Natural killer cell (primary cell): ENCODE results near the gene PRLH. TPM values are rescaled to one million over a fixed set of nuclear protein-coding genes. Genes with fewer than 3 reads are reported as not detected.

Experiments
- ATAC-seq, 3 donors: fragments of 150-1000 bp in 2 of 3; fragments of 200-7000 bp in 1 of 3; cut with Tn5 transposase; 1 replicate in 1 of 3; 2 replicates in 2 of 3; pipeline ENCODE4 v1.10.0; 2021; ENCODE audit warnings: mild to moderate bottlenecking in 2 of 3, moderate library complexity in 2 of 3
- DNase-seq, 2 donors: peaks; one replicate each; pipeline versions ENCODE4 v3.0.0 to v3.0.0-alpha.2; 2013 to 2021; ENCODE audit warnings: mixed read lengths in 1 of 2
- H3K27ac ChIP-seq: one replicate; pipeline ENCODE4 v1.5.1; 2013; ENCODE audit warnings: mild to moderate bottlenecking, low read length
- H3K27me3 ChIP-seq: one replicate; pipeline ENCODE4 v1.6.1; 2013; ENCODE audit warnings: low read length; ENCODE audit not compliant: control insufficient read depth, insufficient read depth
- H3K36me3 ChIP-seq: one replicate; pipeline ENCODE4 v1.6.1; 2013; ENCODE audit warnings: low read length; ENCODE audit not compliant: control insufficient read depth, insufficient read depth
- H3K4me1 ChIP-seq: one replicate; pipeline ENCODE4 v1.6.1; 2013; ENCODE audit warnings: low read length; ENCODE audit not compliant: control insufficient read depth, insufficient read depth
- H3K4me3 ChIP-seq: one replicate; pipeline ENCODE4 v1.5.1; 2013; ENCODE audit warnings: low read length
- H3K9me3 ChIP-seq: one replicate; pipeline ENCODE4 v1.6.1; 2013; ENCODE audit warnings: low read length; ENCODE audit not compliant: control insufficient read depth, insufficient read depth
- H3K27ac Mint-ChIP-seq, 2 donors: one replicate each; pipeline ENCODE4 v1.8.0; 2022; ENCODE audit warnings: mild to moderate bottlenecking in 2 of 2, mixed read lengths in 2 of 2, moderate library complexity in 1 of 2
- H3K27me3 Mint-ChIP-seq, 2 donors: one replicate each; pipeline ENCODE4 v1.8.0; 2022; ENCODE audit warnings: low read depth in 2 of 2, mixed read lengths in 2 of 2
- H3K36me3 Mint-ChIP-seq: one replicate; pipeline ENCODE4 v1.8.0; 2022; ENCODE audit warnings: mixed read lengths
- H3K4me1 Mint-ChIP-seq, 2 donors: one replicate each; pipeline ENCODE4 v1.8.0; 2022; ENCODE audit warnings: mixed read lengths in 2 of 2
- H3K4me3 Mint-ChIP-seq: one replicate; pipeline ENCODE4 v1.8.0; 2022; ENCODE audit warnings: mild to moderate bottlenecking, moderate library complexity, mixed read lengths
- H3K9me3 Mint-ChIP-seq, 2 donors: one replicate each; pipeline ENCODE4 v1.8.0; 2022; ENCODE audit warnings: mixed read lengths in 2 of 2
- CTCF ChIP-seq: fragments of 200-600 bp; IDR thresholded peaks from one replicate; pipeline ENCODE4 v1.8.0; 2022; ENCODE audit warnings: antibody characterized with exemption
- WGBS: methylation state at CpG from one replicate; pipeline ENCODE4 v1.1.7; 2013; ENCODE audit warnings: missing lambda C conversion rate; ENCODE audit not compliant: insufficient coverage; 5-methylcytosine and 5-hydroxymethylcytosine counted together
- intact Hi-C: fragments of 100-400 bp; cut with micrococcal nuclease; formaldehyde crosslinking; loops from one replicate; pipeline ENCODE4 v1.14.2; 2022
- total RNA-seq, 4 donors: library from RNA; stranded (reverse); fragments of 120-200 nt in 1 of 4; gene quantifications; one replicate each; pipeline versions ENCODE4 v1.2.3 to v1.2.4, GENCODE V29; 2013 to 2022

PRLH gene
- total RNA-seq, 3 donors from 2014 or later (not counting 1 experiment from before 2014, with no cell fraction given): not detected

GRCh38 chr2:237525559-237526157 is 40.7 kb upstream of the PRLH start:
- no peaks in the 10 kb centered on the region for H3K9me3 Mint-ChIP-seq
- intact Hi-C loops: no loop called here
- no peaks in the 10 kb centered on the region for H3K36me3 Mint-ChIP-seq
- no peak for TF ChIP-seq CTCF
- no peak overlapping the region for H3K4me3 Mint-ChIP-seq
- DNase-seq: no peak
- Histone ChIP-seq H3K27me3 (no peaks in the 10 kb centered on the region), H3K4me3 (no peak overlapping the region), H3K9me3 (no peaks in the 10 kb centered on the region), H3K36me3 (no peaks in the 10 kb centered on the region), H3K4me1 (no peaks in the 10 kb centered on the region), H3K27ac (no peak overlapping the region)
- H3K4me1 Mint-ChIP-seq: no peaks in the 10 kb centered on the region
- ATAC-seq: no peak
- H3K27ac Mint-ChIP-seq: no peak overlapping the region
- no peaks in the 10 kb centered on the region for H3K27me3 Mint-ChIP-seq
- 91% methylated on average over 17 of the region's 17 CpGs for WGBS

- Mint-ChIP-seq H3K9me3 (no peaks in the 10 kb centered on the region), H3K27me3 (no peaks in the 10 kb centered on the region), H3K4me1 (no peaks in the 10 kb centered on the region), H3K27ac (no peak overlapping the region), H3K4me3 (no peak overlapping the region), H3K36me3 (no peaks in the 10 kb centered on the region)
- ATAC-seq: no peak
- no peaks in the 10 kb centered on the region for H3K4me1 ChIP-seq
- no peaks in the 10 kb centered on the region for H3K36me3 ChIP-seq
- no peaks in the 10 kb centered on the region for H3K27me3 ChIP-seq
- TF ChIP-seq CTCF: no peak
- H3K27ac ChIP-seq: no peak overlapping the region
- intact Hi-C loops: no loop called here
- no peak overlapping the region for H3K4me3 ChIP-seq
- WGBS: 93% methylated on average over 11 of the region's 11 CpGs
- H3K9me3 ChIP-seq: no peaks in the 10 kb centered on the region
- no peak for DNase-seq
Measured at GRCh38 chr2:237527233-237527632, 39.1 kb upstream of the PRLH start.

GRCh38 chr2:237527766-237528165 is 38.6 kb upstream of the PRLH start:
- H3K4me3 ChIP-seq: no peak overlapping the region
- Mint-ChIP-seq H3K36me3 (no peaks in the 10 kb centered on the region), H3K27ac (no peak overlapping the region), H3K4me1 (no peaks in the 10 kb centered on the region), H3K9me3 (no peaks in the 10 kb centered on the region), H3K27me3 (no peaks in the 10 kb centered on the region), H3K4me3 (no peak overlapping the region)
- WGBS: 89% methylated on average over 5 of the region's 5 CpGs
- H3K27ac ChIP-seq: no peak overlapping the region
- H3K9me3 ChIP-seq: no peaks in the 10 kb centered on the region
- intact Hi-C loops: no loop called here
- H3K27me3 ChIP-seq: no peaks in the 10 kb centered on the region
- DNase-seq: no peak
- no peak for TF ChIP-seq CTCF
- ATAC-seq: no peak
- H3K36me3 ChIP-seq: no peaks in the 10 kb centered on the region
- H3K4me1 ChIP-seq: no peaks in the 10 kb centered on the region
